ENCODE results near the gene STAT3.

Gene STAT3

GRCh38 chr17:42407289-42407836 is 19.1 kb upstream of the STAT3 start:
- peak; percentile 59 for DNase-seq (ENCODE audit: low read depth)
- H3K4me3 ChIP-seq (ENCODE audit: low read depth, low read length), result no peak overlapping the region
- no peak for TF ChIP-seq CTCF (conservative IDR thresholded peaks at IDR 0.05; ENCODE audit: low read depth, low read length)

- no peak for DNase-seq (ENCODE audit: low read depth)
- no peak for TF ChIP-seq CTCF (conservative IDR thresholded peaks at IDR 0.05; ENCODE audit: low read depth, low read length)
- no peak overlapping the region for H3K4me3 ChIP-seq (ENCODE audit: low read depth, low read length)
Measured at GRCh38 chr17:42406615-42407288, 18.5 kb upstream of the STAT3 start.

- TF ChIP-seq CTCF (conservative IDR thresholded peaks at IDR 0.05; ENCODE audit: low read depth, low read length), result peak; percentile 89
- DNase-seq (ENCODE audit: low read depth), result peak; percentile 74
- H3K4me3 ChIP-seq (ENCODE audit: low read depth, low read length), result no peak overlapping the region
Measured at GRCh38 chr17:42405963-42406495, 17.8 kb upstream of the STAT3 start.

GRCh38 chr17:42405076-42405475 is 16.8 kb upstream of the STAT3 start:
- no peak for DNase-seq (ENCODE audit: low read depth)
- H3K4me3 ChIP-seq (ENCODE audit: low read depth, low read length), result no peak overlapping the region
- no peak for TF ChIP-seq CTCF (conservative IDR thresholded peaks at IDR 0.05; ENCODE audit: low read depth, low read length)

- DNase-seq (ENCODE audit: low read depth), result no peak
- no peak for TF ChIP-seq CTCF (conservative IDR thresholded peaks at IDR 0.05; ENCODE audit: low read depth, low read length)
- H3K4me3 ChIP-seq (ENCODE audit: low read depth, low read length), result no peak overlapping the region
Measured at GRCh38 chr17:42404326-42405055, 16.2 kb upstream of the STAT3 start.

- H3K4me3 ChIP-seq (ENCODE audit: low read depth, low read length), result no peak overlapping the region
- peak; percentile 47 for TF ChIP-seq CTCF (conservative IDR thresholded peaks at IDR 0.05; ENCODE audit: low read depth, low read length)
- DNase-seq (ENCODE audit: low read depth), result no peak
Measured at GRCh38 chr17:42403150-42403549, 14.9 kb upstream of the STAT3 start.

Measured in choroid plexus epithelial cell (primary cell).